Heart left ventricle (tissue), 13 donors: ENCODE data around the gene KCNJ1.

Experiments
- CTCF ChIP-seq, 12 donors: fragments of 200-600 bp; sonication (generic) in 4 of 12; IDR thresholded peaks; one replicate each; pipeline versions ENCODE4 v1.5.0 to v1.8.0; 2018 to 2022; ENCODE audit warnings: antibody characterized with exemption in 12 of 12, mild to moderate bottlenecking in 5 of 12
- POLR2A ChIP-seq, 2 donors: fragments of 450-650 bp; IDR thresholded peaks; one replicate each; pipeline ENCODE4 v1.6.1; 2017; ENCODE audit warnings: antibody characterized with exemption in 2 of 2, mild to moderate bottlenecking in 2 of 2, moderate library complexity in 2 of 2
- donor health status: ischemic (EF 13 %, LVEDD 7.1; RV severe dilation, severe dysfunction).
- donor health status: DM: no; HTN: yes; CAD: no.
- donor health status: DM: no; HTN: no; CAD: no.
- donor health status: ischemic (EF 25% LVEDD 6.9; RV normal size, moderate dysfunction).
- donor health status: ischemic (EF 25% LVEDD 5.7; RV mildly dilated, moderate dysfunction).
- donor health status: ischemic (EF 35%, LVEDD 5.7; RV mildly dilated, moderate dysfunction).
- donor health status: nonischemic (EF 11% LVEDD 7.7; RV severe dilation, severe dysfunction).
- donor health status: DM: yes; HTN: yes; CAD: no.
- donor health status: PGD.
- donor health status: ischemic (EF 29% LVEDD 5.4; RV normal size, mild dysfunction).
- donor health status: nonischemic (EF 23%, LVEDD 6.1; RV moderate dilation, normal function).

- TF ChIP-seq CTCF (IDR thresholded peaks at IDR 0.05), result no peak
- no peak for TF ChIP-seq POLR2A (IDR thresholded peaks at IDR 0.05)
These were observed 49.6 kb upstream of the KCNJ1 start for GRCh38 chr11:128916681-128917080.
